Measurements from ENCODE around the gene PELO. TPM values are rescaled to one million over a fixed set of nuclear protein-coding genes. Genes with fewer than 3 reads are reported as not detected.
"Not testable (repeated sequence)": the region's sequence is repeated elsewhere in the genome, so short reads cannot be mapped to it uniquely, and the experiment has no call there.

Gene PELO
- 12.8 and 20.9 TPM in 2 replicates for total RNA-seq (2014; rRNA removed; shearing (Covaris generic))

- DNase-seq (ENCODE audit: low read depth in 1 of 2, low spot score in 2 of 2), result peak; percentile 80 to 90
- Histone ChIP-seq H3K27me3 (replicated peaks) (no peaks in the 10 kb centered on the region), H3K4me1 (replicated peaks) (peaks cover 43% of the 10 kb centered on the region), H3K36me3 (no peaks in the 10 kb centered on the region), H3K9me3 (replicated peaks) (no peaks in the 10 kb centered on the region), H3K4me3 (peak within 1 kb of the TSS; percentile 57), H3K27ac (peak within 1 kb of the TSS; percentile 54)
Measured at GRCh38 chr5:52787600-52788504, at the start of gene PELO, which contains the start of gene ITGA1. Gene PELO (plus strand): TSS chr5:52787916. CDS start chr5:52800395, 12,479 bp downstream. Gene ITGA1 (plus strand): TSS chr5:52787916. CDS start chr5:52788354, 438 bp downstream.

GRCh38 chr5:52738095-52738506 lies 49.6 kb upstream of the PELO start:
- H3K27ac ChIP-seq, result no peak overlapping the region
- H3K4me3 ChIP-seq, result no peak overlapping the region
- no peaks in the 10 kb centered on the region for H3K9me3 ChIP-seq (replicated peaks)
- H3K27me3 ChIP-seq (replicated peaks), result no peaks in the 10 kb centered on the region
- DNase-seq (ENCODE audit: low read depth in 1 of 2, low spot score in 2 of 2), result no peak
- H3K36me3 ChIP-seq, result no peaks in the 10 kb centered on the region
- H3K4me1 ChIP-seq (replicated peaks), result no peaks in the 10 kb centered on the region

GRCh38 chr5:52740007-52740406 lies 47.7 kb upstream of the PELO start:
- Histone ChIP-seq H3K9me3 (replicated peaks) (no peaks in the 10 kb centered on the region), H3K4me1 (replicated peaks) (no peaks in the 10 kb centered on the region), H3K27ac (no peak overlapping the region), H3K4me3 (no peak overlapping the region), H3K36me3 (no peaks in the 10 kb centered on the region), H3K27me3 (replicated peaks) (no peaks in the 10 kb centered on the region)
- no peak for DNase-seq (ENCODE audit: low read depth in 1 of 2, low spot score in 2 of 2)

DNA sequence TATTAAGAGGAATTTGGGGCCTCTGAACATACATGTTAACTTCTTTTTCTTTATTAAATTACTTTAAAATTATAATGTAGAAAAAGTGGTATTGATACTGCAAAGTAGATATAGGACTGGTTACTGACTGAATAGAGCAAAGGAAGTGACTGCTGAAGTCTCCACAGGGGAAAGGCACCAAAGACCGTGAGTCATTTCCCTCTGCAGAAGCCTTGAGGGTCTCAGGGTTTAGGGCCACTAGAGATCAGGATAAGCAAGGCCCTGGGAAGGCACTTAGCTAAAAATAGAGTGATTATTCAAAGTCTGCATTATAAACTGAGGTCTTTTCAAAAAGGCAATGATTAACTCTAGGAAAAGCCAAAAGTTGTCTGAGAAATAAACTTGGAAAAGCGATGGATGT lies 44.7 kb upstream of the PELO start:
- H3K27ac ChIP-seq, result no peak overlapping the region

DNA sequence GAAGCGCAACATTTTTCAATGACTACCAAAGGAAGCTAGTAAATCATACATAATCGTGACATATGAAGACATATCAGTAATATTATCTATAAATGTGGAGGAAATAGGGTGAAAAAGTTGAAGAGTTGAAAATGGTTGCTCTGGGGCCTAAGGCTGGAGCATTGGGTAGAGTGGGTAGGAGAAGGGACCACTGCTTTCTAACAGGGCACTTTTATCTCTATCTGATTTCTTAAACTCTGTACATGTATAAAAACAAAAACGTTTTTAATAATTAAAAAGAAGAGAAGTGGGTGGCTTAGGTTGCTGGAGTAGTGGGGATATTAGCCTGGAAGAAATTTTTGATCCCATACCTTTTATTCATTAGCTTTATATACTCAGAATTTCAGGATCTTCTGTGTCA lies 44.2 kb upstream of the PELO start:
- DNase-seq (ENCODE audit: low read depth in 1 of 2, low spot score in 2 of 2), result no peak
- Histone ChIP-seq H3K9me3 (replicated peaks) (no peaks in the 10 kb centered on the region), H3K4me1 (replicated peaks) (no peaks in the 10 kb centered on the region), H3K27me3 (replicated peaks) (no peaks in the 10 kb centered on the region), H3K36me3 (no peaks in the 10 kb centered on the region), H3K4me3 (no peak overlapping the region), H3K27ac (no peak overlapping the region)

More for the DNA sequence above, 44.7 kb upstream of the PELO start:
- Histone ChIP-seq H3K4me1 (replicated peaks) (no peaks in the 10 kb centered on the region), H3K9me3 (replicated peaks) (no peaks in the 10 kb centered on the region), H3K4me3 (no peak overlapping the region), H3K27me3 (replicated peaks) (no peaks in the 10 kb centered on the region), H3K36me3 (no peaks in the 10 kb centered on the region)
- no peak for DNase-seq (ENCODE audit: low read depth in 1 of 2, low spot score in 2 of 2)

- H3K9me3 ChIP-seq (replicated peaks), result no peaks in the 10 kb centered on the region
- no peak for DNase-seq (ENCODE audit: low read depth in 1 of 2, low spot score in 2 of 2)
- H3K36me3 ChIP-seq, result no peaks in the 10 kb centered on the region
- H3K27ac ChIP-seq, result no peak overlapping the region
- H3K4me1 ChIP-seq (replicated peaks), result no peaks in the 10 kb centered on the region
- no peaks in the 10 kb centered on the region for H3K27me3 ChIP-seq (replicated peaks)
- no peak overlapping the region for H3K4me3 ChIP-seq
Measured at GRCh38 chr5:52743970-52744369, 43.7 kb upstream of the PELO start.

GRCh38 chr5:52744867-52745458 lies 42.8 kb upstream of the PELO start:
- H3K4me1 ChIP-seq (replicated peaks); H3K27me3 ChIP-seq (replicated peaks); H3K4me3 ChIP-seq; DNase-seq (ENCODE audit: low read depth in 1 of 2, low spot score in 2 of 2); H3K9me3 ChIP-seq (replicated peaks); H3K36me3 ChIP-seq; H3K27ac ChIP-seq: not testable (repeated sequence)

DNA sequence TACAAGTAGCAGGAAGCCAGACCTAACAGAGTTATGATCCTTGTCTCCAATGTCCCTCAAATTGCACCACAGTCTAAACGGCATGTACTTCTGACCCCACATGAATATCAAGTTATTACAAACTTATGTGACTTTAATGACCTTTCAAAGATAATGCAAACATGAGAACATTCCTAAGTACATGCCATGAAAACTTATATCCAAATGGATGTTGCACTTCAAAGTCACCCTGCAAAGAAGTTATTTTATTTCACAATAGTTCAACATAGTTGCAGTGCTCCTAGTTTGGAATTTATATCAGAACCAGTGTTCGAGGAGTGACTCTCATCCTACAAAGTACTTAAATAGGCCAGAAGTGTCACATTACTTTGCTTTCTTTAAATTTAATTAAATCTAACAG lies 41.2 kb upstream of the PELO start:
- Histone ChIP-seq H3K36me3 (no peaks in the 10 kb centered on the region), H3K9me3 (replicated peaks) (no peaks in the 10 kb centered on the region), H3K27me3 (replicated peaks) (no peaks in the 10 kb centered on the region), H3K4me1 (replicated peaks) (no peaks in the 10 kb centered on the region), H3K27ac (no peak overlapping the region), H3K4me3 (no peak overlapping the region)
- DNase-seq (ENCODE audit: low read depth in 1 of 2, low spot score in 2 of 2), result no peak

DNA sequence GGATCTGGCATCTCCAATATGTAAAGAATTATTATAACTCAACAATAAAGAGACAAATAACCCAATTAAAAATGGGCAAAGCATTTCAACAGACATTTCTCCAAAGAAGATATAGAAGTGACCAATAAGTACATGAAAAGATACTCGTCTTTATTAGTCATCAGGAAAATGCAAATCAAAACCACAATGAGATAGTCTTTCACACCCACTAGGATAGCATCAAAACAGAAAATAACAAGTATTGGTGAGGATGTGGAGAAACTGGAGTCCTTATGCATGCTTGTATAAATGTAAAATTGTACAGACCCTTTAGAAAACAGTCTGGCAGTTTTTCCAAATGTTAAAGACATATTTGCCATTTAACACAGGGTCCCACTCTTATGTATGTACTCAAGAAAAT lies 39.1 kb upstream of the PELO start:
- no peak overlapping the region for H3K27ac ChIP-seq
- H3K9me3 ChIP-seq (replicated peaks), result no peaks in the 10 kb centered on the region
- no peak for DNase-seq (ENCODE audit: low read depth in 1 of 2, low spot score in 2 of 2)
- H3K4me3 ChIP-seq, result no peak overlapping the region
- H3K36me3 ChIP-seq, result no peaks in the 10 kb centered on the region
- no peaks in the 10 kb centered on the region for H3K27me3 ChIP-seq (replicated peaks)
- no peaks in the 10 kb centered on the region for H3K4me1 ChIP-seq (replicated peaks)

DNA sequence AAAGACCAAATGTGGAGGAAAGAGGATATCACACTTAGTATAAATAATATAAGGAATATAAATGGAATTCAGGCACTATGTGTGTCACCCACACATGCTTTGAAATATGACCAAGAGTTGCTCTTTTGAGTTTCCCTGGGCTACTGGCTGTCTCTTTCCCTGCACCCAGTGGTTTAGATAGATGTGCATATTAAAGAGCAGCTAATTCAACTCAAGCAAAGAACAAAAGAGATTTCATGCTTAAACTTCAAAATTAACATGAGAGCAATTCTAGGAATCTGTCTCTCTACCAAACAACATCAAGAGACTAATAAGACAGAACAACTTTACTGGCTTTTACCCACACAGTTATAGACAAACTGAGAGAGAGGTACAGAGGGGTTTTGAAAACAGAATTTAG lies 38.0 kb upstream of the PELO start:
- Histone ChIP-seq H3K27me3 (replicated peaks) (no peaks in the 10 kb centered on the region), H3K9me3 (replicated peaks) (no peaks in the 10 kb centered on the region), H3K4me1 (replicated peaks) (no peaks in the 10 kb centered on the region), H3K4me3 (no peak overlapping the region), H3K27ac (no peak overlapping the region), H3K36me3 (no peaks in the 10 kb centered on the region)
- no peak for DNase-seq (ENCODE audit: low read depth in 1 of 2, low spot score in 2 of 2)

DNA sequence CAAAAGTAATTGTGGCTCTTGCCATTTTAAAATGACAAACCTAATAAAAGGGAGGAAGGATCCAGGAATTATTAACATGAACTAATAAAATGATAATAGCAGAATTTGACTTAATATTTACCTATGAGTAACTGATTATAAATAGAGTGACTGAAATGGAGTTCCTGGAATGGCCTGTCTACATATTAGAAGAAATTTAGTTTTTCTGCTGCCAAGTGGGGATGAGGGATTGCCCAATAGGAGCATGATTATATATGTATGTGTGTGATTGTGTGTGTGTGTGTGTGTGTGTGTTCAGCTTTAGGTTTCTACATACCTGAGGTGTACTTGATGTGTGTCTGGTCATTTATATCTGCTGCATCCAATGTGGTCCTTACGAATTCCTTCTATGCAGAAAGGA lies 36.6 kb upstream of the PELO start:
- Histone ChIP-seq H3K4me3 (no peak overlapping the region), H3K36me3 (no peaks in the 10 kb centered on the region), H3K27ac (no peak overlapping the region), H3K9me3 (replicated peaks) (no peaks in the 10 kb centered on the region), H3K4me1 (replicated peaks) (no peaks in the 10 kb centered on the region), H3K27me3 (replicated peaks) (no peaks in the 10 kb centered on the region)
- no peak for DNase-seq (ENCODE audit: low read depth in 1 of 2, low spot score in 2 of 2)

DNA sequence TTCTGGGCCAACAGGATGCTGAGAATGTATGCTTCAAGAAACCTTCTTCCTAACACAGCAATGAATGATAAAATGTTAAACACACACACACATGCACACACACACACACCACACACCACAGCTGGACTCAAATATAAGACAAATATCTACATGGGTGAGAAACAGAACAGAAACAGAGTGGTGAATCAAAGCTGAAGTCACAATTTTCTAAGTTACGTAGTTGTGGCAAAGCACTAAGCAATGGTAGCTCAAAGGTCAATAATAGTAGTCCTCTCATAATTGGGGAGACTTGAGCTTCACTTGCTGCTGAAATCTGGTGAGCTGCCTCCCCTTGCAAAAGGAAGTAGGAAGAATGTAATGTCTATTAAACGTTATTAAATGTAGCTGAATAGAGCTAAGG lies 33.7 kb upstream of the PELO start:
- Histone ChIP-seq H3K27ac (no peak overlapping the region), H3K4me3 (no peak overlapping the region), H3K4me1 (replicated peaks) (no peaks in the 10 kb centered on the region), H3K9me3 (replicated peaks) (no peaks in the 10 kb centered on the region), H3K27me3 (replicated peaks) (no peaks in the 10 kb centered on the region), H3K36me3 (no peaks in the 10 kb centered on the region)
- DNase-seq (ENCODE audit: low read depth in 1 of 2, low spot score in 2 of 2), result no peak

GRCh38 chr5:52757527-52757926 lies 30.2 kb upstream of the PELO start:
- Histone ChIP-seq H3K27me3 (replicated peaks) (no peaks in the 10 kb centered on the region), H3K9me3 (replicated peaks) (no peaks in the 10 kb centered on the region), H3K27ac (no peak overlapping the region), H3K4me3 (no peak overlapping the region), H3K36me3 (no peaks in the 10 kb centered on the region), H3K4me1 (replicated peaks) (no peaks in the 10 kb centered on the region)
- DNase-seq (ENCODE audit: low read depth in 1 of 2, low spot score in 2 of 2), result no peak

DNA sequence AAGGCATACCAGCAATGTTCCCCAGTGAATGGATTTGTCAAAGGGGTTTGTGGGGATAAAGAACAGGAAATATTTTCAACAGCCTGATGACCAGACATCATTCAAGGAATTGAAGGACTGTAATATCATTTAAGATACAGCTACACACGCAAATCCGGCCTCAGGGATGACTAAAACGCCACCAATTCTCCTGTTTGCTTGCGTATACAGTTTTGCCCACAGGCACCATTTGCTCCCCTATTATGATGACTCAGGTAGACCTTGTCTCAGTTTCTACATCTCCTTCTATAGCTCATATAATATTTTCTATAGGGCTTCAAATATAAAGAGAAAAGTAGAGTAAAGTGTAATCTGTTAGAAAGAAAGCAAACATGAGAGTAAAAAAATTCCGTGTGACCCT lies 29.7 kb upstream of the PELO start:
- Histone ChIP-seq H3K9me3 (replicated peaks) (no peaks in the 10 kb centered on the region), H3K4me3 (no peak overlapping the region), H3K27ac (no peak overlapping the region), H3K4me1 (replicated peaks) (no peaks in the 10 kb centered on the region), H3K36me3 (no peaks in the 10 kb centered on the region), H3K27me3 (replicated peaks) (no peaks in the 10 kb centered on the region)
- DNase-seq (ENCODE audit: low read depth in 1 of 2, low spot score in 2 of 2), result no peak

Data from SJSA1 (cell line).